ENCODE measurements around the gene CENPL.
A peak's percentile ranks its signal among the peaks of the same experiment; 100 is the strongest.
"Not testable (repeated sequence)": the region's sequence is repeated elsewhere in the genome, so short reads cannot be mapped to it uniquely, and the experiment has no call there.

CENPL gene

GRCh38 chr1:173824315-173825081 is at the start of gene CENPL, which contains the start of gene DARS2:
TSS of gene CENPL (minus strand) at chr1:173824883. CDS start at chr1:173811299, 13,584 bp downstream.
TSS of gene DARS2 (plus strand) at chr1:173824673. CDS start at chr1:173825230, 557 bp downstream.
- DNase-seq (ENCODE audit: low spot score), result peak; percentile 96

GRCh38 chr1:173871500-173871899 is 46.8 kb upstream of the CENPL start:
- DNase-seq (ENCODE audit: low spot score), result no peak

- no peak for DNase-seq (ENCODE audit: low spot score)
These were observed 46.4 kb upstream of the CENPL start for GRCh38 chr1:173871091-173871490.

GRCh38 chr1:173870252-173871075 is 45.8 kb upstream of the CENPL start:
- DNase-seq (ENCODE audit: low spot score), result peak; percentile 88

- no peak for DNase-seq (ENCODE audit: low spot score)
These were observed 44.3 kb upstream of the CENPL start for GRCh38 chr1:173869021-173869359.

GRCh38 chr1:173868266-173869020 is 43.8 kb upstream of the CENPL start, which contains the start of gene ZBTB37:
TSS of gene ZBTB37 (plus strand) at chr1:173868380. CDS start at chr1:173870226, 1,846 bp downstream.
- peak; percentile 96 for DNase-seq (ENCODE audit: low spot score)

GRCh38 chr1:173867753-173868265 is 43.1 kb upstream of the CENPL start, which contains the start of gene GAS5:
TSS of gene GAS5 (minus strand) at chr1:173867989.
- peak; percentile 100 for DNase-seq (ENCODE audit: low spot score)

GRCh38 chr1:173867141-173867752 is 42.6 kb upstream of the CENPL start:
- DNase-seq (ENCODE audit: low spot score), result no peak

- DNase-seq (ENCODE audit: low spot score), result peak; percentile 28
These were observed 41.9 kb upstream of the CENPL start for GRCh38 chr1:173866413-173867115.

- peak; percentile 29 for DNase-seq (ENCODE audit: low spot score)
These were observed 40.9 kb upstream of the CENPL start for GRCh38 chr1:173865468-173866164.

- DNase-seq (ENCODE audit: low spot score), result peak; percentile 28
These were observed 39.6 kb upstream of the CENPL start for GRCh38 chr1:173864179-173864867.

GRCh38 chr1:173863224-173864161 is 38.8 kb upstream of the CENPL start:
- no peak for DNase-seq (ENCODE audit: low spot score)

- no peak for DNase-seq (ENCODE audit: low spot score)
These were observed 38.1 kb upstream of the CENPL start for GRCh38 chr1:173862769-173863223.

- DNase-seq (ENCODE audit: low spot score), result peak; percentile 54
These were observed 37.6 kb upstream of the CENPL start for GRCh38 chr1:173862146-173862768.

GRCh38 chr1:173861731-173862145 is 37.1 kb upstream of the CENPL start:
- DNase-seq (ENCODE audit: low spot score), result peak; percentile 51

- no peak for DNase-seq (ENCODE audit: low spot score)
These were observed 35.4 kb upstream of the CENPL start for GRCh38 chr1:173860065-173860464.

- not testable (repeated sequence) for DNase-seq (ENCODE audit: low spot score)
These were observed 34.9 kb upstream of the CENPL start for GRCh38 chr1:173859547-173859946.

All from activated CD4-positive, alpha-beta T cell treated with anti-CD3 and anti-CD28 coated beads, Interleukin-2, Interleukin-4, amounts not matched to agents 100 ng/mL and 50 ng/mL, durations not matched to agents 16 hours and 8 hours (primary cell).